Gastrocnemius medialis (tissue), 4 donors: Measurements from ENCODE around the gene LEMD2. TPM values are rescaled to one million over a fixed set of nuclear protein-coding genes. Genes with fewer than 3 reads are reported as not detected.

ENCODE experiments used
- ATAC-seq, 2 donors: fragments of 150-250 bp; one replicate each; pipeline ENCODE4 v1.9.1; 2016
- DNase-seq, 2 donors: peaks; one replicate each; pipeline ENCODE4 v3.0.0-alpha.2; 2019
- H3K27ac ChIP-seq, 4 donors: fragments of 200-600 bp; sonication (generic); 1 replicate in 1 of 4; 2 replicates in 3 of 4; pipeline ENCODE4 v1.5.1; 2016 to 2018; ENCODE audit warnings: mild to moderate bottlenecking in 2 of 4, moderate library complexity in 1 of 4
- H3K27me3 ChIP-seq, 3 donors: fragments of 200-600 bp; sonication (generic) in 2 of 3; 1 replicate in 1 of 3; 2 replicates in 2 of 3; pipeline versions ENCODE4 v1.5.1 to v1.6.0; 2016 to 2019; ENCODE audit warnings: mild to moderate bottlenecking in 1 of 3, moderate library complexity in 1 of 3
- H3K36me3 ChIP-seq, 2 donors: fragments of 200-600 bp; sonication (generic) in 1 of 2; one replicate each; pipeline ENCODE4 v1.5.1; 2017 to 2018
- H3K4me1 ChIP-seq, 2 donors: fragments of 200-600 bp; sonication (generic) in 1 of 2; one replicate each; pipeline ENCODE4 v1.5.1; 2016 to 2017; ENCODE audit warnings: mild to moderate bottlenecking in 2 of 2
- H3K4me3 ChIP-seq, 4 donors: fragments of 200-600 bp; sonication (generic) in 3 of 4; 1 replicate in 1 of 4; 2 replicates in 3 of 4; pipeline ENCODE4 v1.5.1; 2016 to 2019; ENCODE audit warnings: mild to moderate bottlenecking in 2 of 4
- H3K9me3 ChIP-seq, 3 donors: fragments of 200-600 bp; sonication (generic) in 2 of 3; 1 replicate in 1 of 3; 2 replicates in 2 of 3; pipeline ENCODE4 v1.5.1; 2016 to 2019
- CTCF ChIP-seq, 5 experiments: fragments of 450-650 bp in 3 of 5; fragments of 200-600 bp in 2 of 5; sonication (generic) in 2 of 5; IDR thresholded peaks in 4 of 5; conservative IDR thresholded peaks in 1 of 5; 1 replicate in 4 of 5; 2 replicates in 1 of 5; pipeline ENCODE4 v1.5.1; 2016 to 2019; ENCODE audit warnings: antibody characterized with exemption in 5 of 5, mild to moderate bottlenecking in 3 of 5, moderate library complexity in 3 of 5
- POLR2A ChIP-seq, 2 donors: fragments of 450-650 bp; IDR thresholded peaks; one replicate each; pipeline ENCODE4 v1.6.1; 2017; ENCODE audit warnings: antibody characterized with exemption in 2 of 2, mild to moderate bottlenecking in 2 of 2, moderate library complexity in 2 of 2
- in situ Hi-C, 4 donors: fragments of 200-750 bp; cut with MboI; loops; one replicate each; pipeline versions ENCODE4 v1.15.0 to v1.8.0; 2017; ENCODE audit warnings: low sequenced_read_pairs in 4 of 4
- intact Hi-C: fragments of 100-400 bp; cut with DNase I; formaldehyde crosslinking; loops from one replicate; pipeline ENCODE4 v1.15.1; 2023; ENCODE audit warnings: low total_unique reads
- total RNA-seq, 4 donors: library from RNA; depleted of rRNA; stranded (reverse); fragments of >200 nt; gene quantifications; one replicate each; pipeline versions ENCODE4 v1.1.0 to v1.2.3, GENCODE V29; 2016

The LEMD2 gene
- total RNA-seq, 4 donors from 2014 or later = 34.1 to 39.1 (median 38.1) TPM

GRCh38 chr6:33828452-33828763 lies 39.5 kb upstream of the LEMD2 start:
- H3K9me3 ChIP-seq = no peaks in the 10 kb centered on the region
- DNase-seq (no peak), ATAC-seq (no peak)
- H3K27ac ChIP-seq = no peak overlapping the region
- TF ChIP-seq CTCF (IDR thresholded peaks at IDR 0.05 in 4 of 5, conservative IDR thresholded peaks at IDR 0.05 in 1 of 5) (no peak), POLR2A (IDR thresholded peaks at IDR 0.05) (no peak)
- no peaks in the 10 kb centered on the region for H3K4me1 ChIP-seq
- no peak overlapping the region for H3K4me3 ChIP-seq
- H3K27me3 ChIP-seq = peaks cover 0 to 5% (median 3%) of the 10 kb centered on the region in 3 donors
- H3K36me3 ChIP-seq = no peaks in the 10 kb centered on the region
- intact Hi-C loops = no loop called here
- in situ Hi-C loops = no loop called here

GRCh38 chr6:33827546-33828451 lies 38.9 kb upstream of the LEMD2 start:
- no peak for DNase-seq
- H3K9me3 ChIP-seq = no peaks in the 10 kb centered on the region
- in situ Hi-C loops = no loop called here
- ATAC-seq = no peak
- no peaks in the 10 kb centered on the region for H3K4me1 ChIP-seq
- H3K27me3 ChIP-seq = peaks cover 0 to 5% (median 3%) of the 10 kb centered on the region in 3 donors
- no peak overlapping the region for H3K27ac ChIP-seq
- no peak overlapping the region for H3K4me3 ChIP-seq
- no peaks in the 10 kb centered on the region for H3K36me3 ChIP-seq
- TF ChIP-seq CTCF (IDR thresholded peaks at IDR 0.05 in 4 of 5, conservative IDR thresholded peaks at IDR 0.05 in 1 of 5) (no peak), POLR2A (IDR thresholded peaks at IDR 0.05) (no peak)
- intact Hi-C loops = no loop called here

GRCh38 chr6:33826537-33826936 lies 37.6 kb upstream of the LEMD2 start:
- no peak for DNase-seq
- no peaks in the 10 kb centered on the region for H3K36me3 ChIP-seq

GRCh38 chr6:33824461-33825154 lies 35.7 kb upstream of the LEMD2 start:
- in situ Hi-C loops = no loop called here
- no peak for TF ChIP-seq CTCF (IDR thresholded peaks at IDR 0.05 in 4 of 5, conservative IDR thresholded peaks at IDR 0.05 in 1 of 5)
- no peak for TF ChIP-seq POLR2A (IDR thresholded peaks at IDR 0.05)
- no peaks in the 10 kb centered on the region for H3K9me3 ChIP-seq
- H3K4me3 ChIP-seq = no peak overlapping the region
- no peaks in the 10 kb centered on the region for H3K4me1 ChIP-seq
- intact Hi-C loops = no loop called here
- ATAC-seq = no peak
- no peaks in the 10 kb centered on the region for H3K36me3 ChIP-seq
- DNase-seq = no peak
- H3K27me3 ChIP-seq = peaks cover 0 to 3% (median 0%) of the 10 kb centered on the region in 3 donors
- no peak overlapping the region for H3K27ac ChIP-seq

More at GRCh38 chr6:33826537-33826936, 37.6 kb upstream of the LEMD2 start:
- H3K27ac ChIP-seq = no peak overlapping the region
- no peak overlapping the region for H3K4me3 ChIP-seq
- in situ Hi-C loops = no loop called here
- H3K27me3 ChIP-seq = peaks cover 0 to 5% (median 3%) of the 10 kb centered on the region in 3 donors
- intact Hi-C loops = no loop called here
- H3K4me1 ChIP-seq = no peaks in the 10 kb centered on the region
- ATAC-seq = no peak
- TF ChIP-seq CTCF (IDR thresholded peaks at IDR 0.05 in 4 of 5, conservative IDR thresholded peaks at IDR 0.05 in 1 of 5) (no peak), POLR2A (IDR thresholded peaks at IDR 0.05) (no peak)
- H3K9me3 ChIP-seq = no peaks in the 10 kb centered on the region
